Ectodermal cell (in vitro differentiated cells): Measurements from ENCODE around the gene NEMP1.

Source experiments
- H3K27ac ChIP-seq: 2 replicates; pipeline ENCODE4 v1.7.0; 2013; ENCODE audit warnings: mild to moderate bottlenecking, low read depth, low read length; ENCODE audit not compliant: insufficient read depth, poor library complexity, severe bottlenecking
- H3K27me3 ChIP-seq: 2 replicates; pipeline ENCODE4 v1.7.0; 2013; ENCODE audit warnings: mild to moderate bottlenecking, low read length; ENCODE audit not compliant: insufficient read depth, control insufficient read depth, poor library complexity, severe bottlenecking
- H3K36me3 ChIP-seq: one replicate; pipeline ENCODE4 v1.7.0; 2013; ENCODE audit warnings: low read length; ENCODE audit not compliant: control insufficient read depth, insufficient read depth
- H3K4me1 ChIP-seq: one replicate; pipeline ENCODE4 v1.7.0; 2013; ENCODE audit warnings: low read length; ENCODE audit not compliant: control insufficient read depth, insufficient read depth
- H3K4me3 ChIP-seq: 2 replicates; pipeline ENCODE4 v1.7.0; 2013; ENCODE audit warnings: low read depth, low read length, control low read depth; ENCODE audit not compliant: insufficient read depth
- H3K9me3 ChIP-seq: 2 replicates; pipeline ENCODE4 v1.7.0; 2013; ENCODE audit warnings: mild to moderate bottlenecking, low read length, moderate library complexity; ENCODE audit not compliant: control insufficient read depth
- WGBS, 2 experiments: methylation state at CpG; one replicate each; pipeline ENCODE4 v1.1.7; 2013; ENCODE audit warnings: missing lambda C conversion rate in 2 of 2; 5-methylcytosine and 5-hydroxymethylcytosine counted together

The NEMP1 gene

DNA sequence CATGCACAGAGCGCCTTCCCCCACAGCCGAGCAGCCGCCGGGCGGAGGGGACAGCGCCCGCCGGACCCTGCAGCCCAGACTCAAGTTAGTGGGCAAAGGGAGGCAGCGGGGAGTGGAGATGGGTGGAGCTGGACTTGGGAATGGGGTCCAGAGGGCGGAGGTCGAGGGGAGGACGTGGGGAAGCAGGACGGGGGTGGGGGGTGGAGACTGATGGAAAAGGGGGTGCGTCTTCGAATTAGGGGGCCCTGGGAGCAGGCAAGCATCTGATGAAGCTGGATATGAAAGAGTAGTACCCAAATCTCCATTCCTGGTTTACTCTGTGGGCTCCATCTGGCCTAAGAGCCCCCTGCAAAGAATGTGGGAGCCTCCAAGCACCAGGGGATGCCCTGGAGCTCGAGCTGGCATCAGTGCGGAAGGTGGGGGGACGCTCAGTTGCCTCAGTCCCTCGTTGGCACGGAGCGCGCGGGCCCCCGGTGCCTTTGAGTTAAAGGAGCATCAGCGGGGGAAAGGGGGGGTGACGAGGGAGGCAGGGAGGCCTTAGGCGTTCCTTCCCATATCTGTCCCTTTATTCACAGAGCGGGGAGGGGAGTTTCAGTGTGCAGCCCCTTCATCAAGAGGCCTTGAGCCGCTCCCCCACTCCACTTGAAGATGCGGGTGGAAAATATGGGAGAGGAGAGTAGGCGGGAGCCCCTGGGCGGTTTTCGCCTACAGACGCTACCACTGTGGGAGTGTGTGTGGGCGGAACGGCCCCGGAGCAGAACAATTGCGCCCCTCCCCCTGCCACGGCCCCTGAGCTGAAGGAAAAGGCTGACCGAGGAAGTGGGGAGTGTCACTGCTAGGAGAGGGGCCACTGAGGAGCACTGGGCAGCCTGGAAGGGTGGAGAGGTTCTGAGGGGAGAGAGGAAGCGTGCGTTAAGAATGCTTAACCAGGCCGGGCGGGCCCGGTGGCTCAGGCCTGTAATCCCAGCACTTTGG is 11.0 kb upstream of the NEMP1 start:
- peak overlapping the region; percentile 50 for H3K27ac ChIP-seq
- peaks cover 15% of the 10 kb centered on the region for H3K36me3 ChIP-seq
- H3K4me1 ChIP-seq, result peaks cover 35% of the 10 kb centered on the region
- peak overlapping the region; percentile 61 for H3K4me3 ChIP-seq
- H3K27me3 ChIP-seq, result no peaks in the 10 kb centered on the region
- no peaks in the 10 kb centered on the region for H3K9me3 ChIP-seq
- WGBS, 2 experiments, result 1% methylated on average over 45 of the region's 45 CpGs

GRCh38 chr12:57088354-57089270 is 10.0 kb upstream of the NEMP1 start, which contains the start of gene NAB2:
Gene NAB2 (plus strand): TSS chr12:57089114. CDS start chr12:57089272, 158 bp downstream.
- peaks cover 25% of the 10 kb centered on the region for H3K4me1 ChIP-seq
- 0% methylated on average over 83 to 86 of the region's 91 CpGs for WGBS, 2 experiments
- H3K27me3 ChIP-seq, result no peaks in the 10 kb centered on the region
- H3K4me3 ChIP-seq, result peak within 1 kb of the TSS; percentile 61
- peaks cover 13% of the 10 kb centered on the region for H3K36me3 ChIP-seq
- no peaks in the 10 kb centered on the region for H3K9me3 ChIP-seq
- H3K27ac ChIP-seq, result peak within 1 kb of the TSS; percentile 97

DNA sequence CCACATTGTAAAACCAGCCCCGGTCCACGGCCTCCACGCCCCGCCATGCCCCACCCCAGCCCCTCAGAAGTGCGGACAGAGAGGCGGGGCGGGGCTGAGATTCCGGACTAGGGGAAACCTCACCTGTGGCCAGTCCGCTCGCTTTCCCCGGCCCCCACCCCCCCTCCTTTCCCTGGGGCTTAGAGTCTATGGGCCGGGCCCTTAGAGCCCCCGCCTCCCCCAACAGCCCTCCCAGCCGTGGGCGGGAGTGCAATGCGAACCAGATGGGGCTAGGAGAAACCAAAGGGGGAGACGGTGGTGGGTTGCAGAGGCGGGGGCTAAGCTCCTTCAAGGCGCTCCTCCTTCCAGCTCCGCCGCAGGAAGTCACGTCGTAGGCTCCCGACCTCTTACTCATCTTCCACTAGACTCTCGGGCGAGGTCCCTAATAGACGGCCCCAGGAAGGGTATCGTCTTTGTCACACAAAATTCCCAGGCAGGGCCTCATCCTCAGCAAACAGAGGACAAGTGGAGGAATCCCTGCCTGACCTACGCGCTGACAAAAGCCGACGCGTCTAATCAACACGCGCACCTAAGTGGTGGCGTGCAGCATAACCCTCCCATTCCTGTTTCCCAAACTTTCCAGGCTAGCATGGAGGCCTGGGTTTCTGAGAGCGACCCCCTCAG is 9.2 kb upstream of the NEMP1 start:
- H3K27ac ChIP-seq, result peak overlapping the region; percentile 97
- H3K4me1 ChIP-seq, result peaks cover 20% of the 10 kb centered on the region
- H3K27me3 ChIP-seq, result no peaks in the 10 kb centered on the region
- H3K36me3 ChIP-seq, result peaks cover 8% of the 10 kb centered on the region
- WGBS, 2 experiments, result 0% methylated on average over 36 to 37 of the region's 37 CpGs
- peak overlapping the region; percentile 60 for H3K4me3 ChIP-seq
- H3K9me3 ChIP-seq, result no peaks in the 10 kb centered on the region

GRCh38 chr12:57087010-57087690 is 8.6 kb upstream of the NEMP1 start:
- Histone ChIP-seq H3K4me1 (peaks cover 14% of the 10 kb centered on the region), H3K36me3 (peaks cover 2% of the 10 kb centered on the region), H3K9me3 (no peaks in the 10 kb centered on the region), H3K27ac (peak overlapping the region; percentile 97), H3K27me3 (no peaks in the 10 kb centered on the region), H3K4me3 (peak overlapping the region; percentile 60)
- WGBS, 2 experiments, result 0% methylated on average over 52 of the region's 52 CpGs

GRCh38 chr12:57086493-57087009 is 8.0 kb upstream of the NEMP1 start:
- 0 to 1% methylated on average over 13 to 14 of the region's 14 CpGs for WGBS, 2 experiments
- H3K36me3 ChIP-seq, result no peaks in the 10 kb centered on the region
- peak overlapping the region; percentile 60 for H3K4me3 ChIP-seq
- H3K27ac ChIP-seq, result peak overlapping the region; percentile 97
- H3K9me3 ChIP-seq, result no peaks in the 10 kb centered on the region
- H3K4me1 ChIP-seq, result peaks cover 12% of the 10 kb centered on the region
- no peaks in the 10 kb centered on the region for H3K27me3 ChIP-seq

DNA sequence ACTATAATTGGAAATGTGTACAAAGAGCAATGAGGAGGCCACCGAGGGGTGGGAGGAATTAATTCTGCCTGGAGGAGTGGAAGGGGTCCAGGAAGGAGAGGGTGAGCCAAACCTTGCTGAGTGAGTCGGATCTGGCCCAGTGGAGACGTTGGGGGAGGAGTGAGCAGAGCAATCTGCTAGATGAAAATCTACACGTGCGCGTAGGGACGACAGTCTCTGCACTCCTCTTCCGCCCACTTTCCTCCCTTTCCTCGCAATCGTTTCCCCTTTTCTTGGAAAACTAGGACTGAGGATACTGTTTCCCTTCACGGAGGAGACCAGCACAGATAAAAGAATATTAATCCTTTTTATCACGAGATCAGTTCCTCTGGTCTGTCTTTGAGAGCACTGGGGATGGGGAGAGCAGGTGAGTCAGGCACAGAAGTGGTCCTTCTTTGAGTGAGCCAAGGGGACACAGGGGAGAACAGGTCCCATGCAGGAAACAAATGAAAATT is 7.5 kb upstream of the NEMP1 start:
- Histone ChIP-seq H3K27ac (peak overlapping the region; percentile 97), H3K27me3 (no peaks in the 10 kb centered on the region), H3K36me3 (no peaks in the 10 kb centered on the region), H3K4me1 (peaks cover 8% of the 10 kb centered on the region), H3K9me3 (no peaks in the 10 kb centered on the region), H3K4me3 (peak overlapping the region; percentile 60)
- 31% methylated on average over 12 of the region's 12 CpGs for WGBS, 2 experiments

- H3K4me3 ChIP-seq, result no peak overlapping the region
- H3K27me3 ChIP-seq, result no peaks in the 10 kb centered on the region
- WGBS, 2 experiments, result 86 to 95% methylated on average over 1 of the region's 1 CpG
- H3K36me3 ChIP-seq, result no peaks in the 10 kb centered on the region
- no peaks in the 10 kb centered on the region for H3K4me1 ChIP-seq
- no peak overlapping the region for H3K27ac ChIP-seq
- no peaks in the 10 kb centered on the region for H3K9me3 ChIP-seq
These were observed 2.3 kb upstream of the NEMP1 start for GRCh38 chr12:57080855-57081254.

GRCh38 chr12:57079821-57080220 is 1.2 kb upstream of the NEMP1 start:
- H3K27ac ChIP-seq, result no peak overlapping the region
- H3K27me3 ChIP-seq, result no peaks in the 10 kb centered on the region
- H3K4me1 ChIP-seq, result no peaks in the 10 kb centered on the region
- H3K36me3 ChIP-seq, result no peaks in the 10 kb centered on the region
- H3K4me3 ChIP-seq, result no peak overlapping the region
- no peaks in the 10 kb centered on the region for H3K9me3 ChIP-seq
- WGBS, 2 experiments, result 91 to 100% methylated on average over 1 of the region's 1 CpG
